PC-3 (cell line): Measurements from ENCODE around the gene USP20. TPM values are rescaled to one million over a fixed set of nuclear protein-coding genes. Genes with fewer than 3 reads are reported as not detected.

ENCODE experiments used
- ATAC-seq: fragments of 200-7000 bp; cut with Tn5 transposase; 2 replicates; pipeline ENCODE4 v1.9.1; 2020; ENCODE audit warnings: mild to moderate bottlenecking, moderate library complexity
- BruUV-seq: library from RNA; stranded (reverse); fragments of 400-500 nt; replicated peaks from 2 replicates; lab custom pipeline; 2021; lab: Mats Ljungman, UMichigan
- CTCF ChIA-PET: fragments of 300-600 bp; sonication (Branson Sonifier 250); formaldehyde crosslinking; loops from one replicate; lab custom pipeline; 2022; ENCODE audit warnings: antibody characterized with exemption; lab: Charles Lee
- POLR2A ChIA-PET: fragments of 300-600 bp; sonication (Branson Sonifier 250); formaldehyde crosslinking; loops from one replicate; lab custom pipeline; 2022; ENCODE audit warnings: antibody characterized with exemption; ENCODE audit not compliant: unreplicated experiment; lab: Charles Lee
- DNase-seq: peaks from one replicate; pipeline ENCODE4 v3.0.0-alpha.2; 2015
- H2AFZ ChIP-seq: fragments of 300-600 bp; sonication (generic); 2 replicates; pipeline ENCODE4 v1.6.0; 2016; ENCODE audit warnings: antibody characterized with exemption, low read length
- H3F3A ChIP-seq: fragments of 300-600 bp; sonication (generic); one replicate; pipeline ENCODE4 v1.6.0; 2017; ENCODE audit warnings: antibody characterized with exemption, low read length, control low read depth, mild to moderate bottlenecking; ENCODE audit not compliant: unreplicated experiment
- H3K27ac ChIP-seq: fragments of 300-600 bp; sonication (generic); 2 replicates; pipeline ENCODE4 v1.5.1; 2016; ENCODE audit warnings: mild to moderate bottlenecking, low read length
- H3K27me3 ChIP-seq: fragments of 300-600 bp; sonication (generic); 2 replicates; pipeline ENCODE4 v1.6.1; 2016; ENCODE audit warnings: low read length, mixed read lengths
- H3K36me3 ChIP-seq: fragments of 300-600 bp; sonication (generic); 2 replicates; pipeline ENCODE4 v1.6.1; 2016; ENCODE audit warnings: low read depth, mixed run types, low read length, mixed read lengths
- H3K4me1 ChIP-seq: fragments of 300-600 bp; sonication (generic); 2 replicates; pipeline ENCODE4 v1.5.1; 2016; ENCODE audit warnings: low read length; ENCODE audit not compliant: insufficient read depth
- H3K4me2 ChIP-seq: fragments of 300-600 bp; sonication (generic); 2 replicates; pipeline ENCODE4 v1.6.0; 2016; ENCODE audit warnings: low read length
- H3K4me3 ChIP-seq: fragments of 300-600 bp; sonication (generic); 2 replicates; pipeline ENCODE4 v1.5.1; 2016; ENCODE audit warnings: mild to moderate bottlenecking, low read length, mixed read lengths
- H3K79me2 ChIP-seq: fragments of 300-600 bp; sonication (generic); 2 replicates; pipeline ENCODE4 v1.6.1; 2017; ENCODE audit warnings: low read length, mixed read lengths
- H3K9ac ChIP-seq: fragments of 300-600 bp; sonication (generic); 2 replicates; pipeline ENCODE4 v1.6.0; 2016; ENCODE audit warnings: mild to moderate bottlenecking, low read length
- H3K9me2 ChIP-seq: fragments of 300-600 bp; sonication (generic); replicated peaks from 2 replicates; pipeline ENCODE4 v1.6.1; 2016; ENCODE audit warnings: mixed run types, low read length, mixed read lengths
- H3K9me3 ChIP-seq: fragments of 300-600 bp; sonication (generic); 2 replicates; pipeline ENCODE4 v1.6.1; 2016; ENCODE audit warnings: low read length, mixed read lengths
- H4K20me1 ChIP-seq: fragments of 300-600 bp; sonication (generic); 2 replicates; pipeline ENCODE4 v1.6.1; 2016; ENCODE audit warnings: low read length, mixed read lengths
- CTCF ChIP-seq: fragments of 300-600 bp; sonication (generic); conservative IDR thresholded peaks from 2 replicates; pipeline ENCODE4 v1.5.1; 2017; ENCODE audit warnings: antibody characterized with exemption, low read depth, mild to moderate bottlenecking, low read length
- EZH2 ChIP-seq: fragments of 300-600 bp; sonication (generic); IDR thresholded peaks from one replicate; pipeline ENCODE4 v1.6.1; 2017; ENCODE audit warnings: antibody characterized with exemption, mild to moderate bottlenecking, low read length; ENCODE audit not compliant: unreplicated experiment
- EZH2phosphoT487 ChIP-seq: fragments of 300-600 bp; sonication (generic); IDR thresholded peaks from 2 replicates; pipeline ENCODE4 v1.6.1; 2018; ENCODE audit warnings: mild to moderate bottlenecking, antibody characterized with exemption, low read length, borderline replicate concordance
- intact Hi-C: fragments of 100-400 bp; cut with micrococcal nuclease; formaldehyde crosslinking; loops from 2 replicates; pipeline ENCODE4 v1.9.0; 2023
- total RNA-seq: library from RNA; depleted of rRNA; stranded (reverse); fragments of >200 nt; gene quantifications from 2 replicates; pipeline ENCODE4 v1.2.3, GENCODE V29; 2014

Gene USP20
- total RNA-seq, 1 experiment from 2014 or later, result 15.0 TPM

GRCh38 chr9:129838707-129839259 is 3.5 kb downstream of the USP20 start:
- Histone ChIP-seq H3K4me3 (peak overlapping the region; percentile 31; the same call in 1 of the 2 replicates), H3K27me3 (no peaks in the 10 kb centered on the region), H3K4me1 (peaks cover 31% of the 10 kb centered on the region), H3K36me3 (no peaks in the 10 kb centered on the region), H2AFZ (peak overlapping the region; percentile 18; the same call in 1 of the 2 replicates), H3F3A (no peaks in the 10 kb centered on the region), H3K4me2 (peak overlapping the region; percentile 72), H3K27ac (peak overlapping the region; percentile 77), H4K20me1 (no peaks in the 10 kb centered on the region), H3K9me3 (no peaks in the 10 kb centered on the region), H3K9me2 (no peaks in the 10 kb centered on the region), H3K79me2 (peaks cover 44% of the 10 kb centered on the region), H3K9ac (peak overlapping the region; percentile 18; the same call in 1 of the 2 replicates)
- ChIA-PET CTCF (no interaction called here), POLR2A (interaction anchor here (0.5 to 0.6 kb wide), 2 partner anchors 101 to 768 kb away, joined by 3 read pairs; no protein-coding TSS in a partner anchor)
- BruUV-seq, result no TSS peak
- TF ChIP-seq EZH2phosphoT487 (no peak), CTCF (no peak), EZH2 (no peak)
- DNase-seq, result peak; percentile 91
- intact Hi-C loops, result loop anchor here (1.0 kb wide), 1 partner anchor 47 kb away; no protein-coding TSS in a partner anchor
- peak; percentile 81 for ATAC-seq

- Histone ChIP-seq H3K4me3 (peak overlapping the region; percentile 31; the same call in 1 of the 2 replicates), H3K9ac (peak overlapping the region; percentile 18; the same call in 1 of the 2 replicates), H4K20me1 (no peaks in the 10 kb centered on the region), H3K27me3 (no peaks in the 10 kb centered on the region), H3K4me2 (peak overlapping the region; percentile 72), H3K27ac (peak overlapping the region; percentile 77), H3K9me3 (no peaks in the 10 kb centered on the region), H3K36me3 (no peaks in the 10 kb centered on the region), H3K4me1 (peaks cover 28% of the 10 kb centered on the region), H3K79me2 (peaks cover 37% of the 10 kb centered on the region), H3F3A (no peaks in the 10 kb centered on the region), H3K9me2 (no peaks in the 10 kb centered on the region), H2AFZ (no peak overlapping the region)
- ChIA-PET CTCF (no interaction called here), POLR2A (interaction anchor here (0.5 to 0.6 kb wide), 2 partner anchors 100 to 767 kb away, joined by 3 read pairs; no protein-coding TSS in a partner anchor)
- ATAC-seq (no peak), DNase-seq (no peak)
- no TSS peak for BruUV-seq
- TF ChIP-seq EZH2phosphoT487 (no peak), CTCF (no peak), EZH2 (no peak)
- intact Hi-C loops, result no loop called here
Observed at GRCh38 chr9:129839324-129840023, 4.2 kb downstream of the USP20 start.

- no peak overlapping the region for H3K27ac ChIP-seq
- ChIA-PET CTCF (no interaction called here), POLR2A (no interaction called here)
- H2AFZ ChIP-seq, result no peak overlapping the region
- ATAC-seq (no peak), DNase-seq (no peak)
- H3K36me3 ChIP-seq, result no peaks in the 10 kb centered on the region
- H3K9me3 ChIP-seq, result no peaks in the 10 kb centered on the region
- peaks cover 31% of the 10 kb centered on the region for H3K79me2 ChIP-seq
- H3K9ac ChIP-seq, result no peak overlapping the region
- H3K4me3 ChIP-seq, result no peak overlapping the region
- no peaks in the 10 kb centered on the region for H3K27me3 ChIP-seq
- peaks cover 28% of the 10 kb centered on the region for H3K4me1 ChIP-seq
- intact Hi-C loops, result no loop called here
- H3K9me2 ChIP-seq, result no peaks in the 10 kb centered on the region
- H3F3A ChIP-seq, result no peaks in the 10 kb centered on the region
- no TSS peak for BruUV-seq
- H4K20me1 ChIP-seq, result no peaks in the 10 kb centered on the region
- no peak for TF ChIP-seq CTCF
- TF ChIP-seq EZH2, result no peak
- TF ChIP-seq EZH2phosphoT487, result no peak
- no peak overlapping the region for H3K4me2 ChIP-seq
Observed at GRCh38 chr9:129840034-129840433, 4.8 kb downstream of the USP20 start.
